Adrenal gland (tissue), 12 donors: ENCODE data around the gene HORMAD2. TPM values are rescaled to one million over a fixed set of nuclear protein-coding genes. Genes with fewer than 3 reads are reported as not detected.

Experiments
- DNase-seq, 7 donors: peaks; one replicate each; pipeline ENCODE4 v3.0.0-alpha.2; 2019 to 2020
- H3K27ac ChIP-seq, 5 donors: fragments of 200-600 bp; sonication (generic) in 4 of 5; 1 replicate in 3 of 5; 2 replicates in 2 of 5; pipeline versions ENCODE4 v1.5.1 to v1.8.0; 2016 to 2020; ENCODE audit warnings: mild to moderate bottlenecking in 1 of 5
- H3K27me3 ChIP-seq: fragments of 200-600 bp; 2 replicates; pipeline ENCODE4 v1.8.0; 2021
- H3K36me3 ChIP-seq, 2 donors: fragments of 200-600 bp; replicated peaks in 1 of 2; 1 replicate in 1 of 2; 2 replicates in 1 of 2; pipeline versions ENCODE4 v1.5.1 to v1.8.0; 2018 to 2022
- H3K4me1 ChIP-seq, 2 donors: fragments of 200-600 bp; replicated peaks in 1 of 2; 1 replicate in 1 of 2; 2 replicates in 1 of 2; pipeline versions ENCODE4 v1.5.1 to v1.8.0; 2018 to 2021
- H3K4me3 ChIP-seq, 4 donors: fragments of 200-600 bp; sonication (generic) in 3 of 4; one replicate each; pipeline ENCODE4 v1.5.1; 2016 to 2018
- H3K9me3 ChIP-seq, 3 donors: fragments of 200-600 bp; sonication (generic) in 1 of 3; replicated peaks in 1 of 3; 1 replicate in 2 of 3; 2 replicates in 1 of 3; pipeline versions ENCODE4 v1.5.1 to v1.8.0; 2016 to 2021
- POLR2A ChIP-seq, 2 donors: fragments of 450-650 bp; IDR thresholded peaks; one replicate each; pipeline ENCODE4 v1.6.1; 2017; ENCODE audit warnings: antibody characterized with exemption in 2 of 2, mild to moderate bottlenecking in 2 of 2, moderate library complexity in 1 of 2
- WGBS, 4 donors: extraction: QIAGEN DNeasy Blood & Tissue Kit in 2 of 4; methylation state at CpG; one replicate each; pipeline versions ENCODE4 v1.1.5 to v1.1.7; 2013 to 2017; 5-methylcytosine and 5-hydroxymethylcytosine counted together
- intact Hi-C, 2 donors: fragments of 100-400 bp; cut with DNase I; formaldehyde crosslinking; loops; one replicate each; pipeline versions ENCODE4 v1.14.1 to v1.15.0; 2022 to 2023
- polyA plus RNA-seq, 3 donors: library from polyadenylated mRNA; stranded (reverse); fragments of 200-250 nt in 2 of 3; fragments of 350-450 nt in 1 of 3; fragmentation: Illumina TruSeq in 1 of 3; extraction: RNeasy Lipid Tissue Mini Kit (QIAGEN cat#74804) in 1 of 3; gene quantifications; one replicate each; pipeline ENCODE4 v1.2.3, GENCODE V29; 2013 to 2014
- total RNA-seq, 9 donors: library from RNA; depleted of rRNA in 4 of 9; stranded (reverse); fragments of >200 nt in 4 of 9; fragments of 120-200 nt in 1 of 9; fragmentation: NEBNext Ultra II Directional in 1 of 9; extraction: Animal tissue kit (Norgen Biotek cat#: 25700) in 1 of 9; gene quantifications; one replicate each; pipeline versions ENCODE4 v1.1.0 to v1.2.4, GENCODE V29; 2013 to 2023
- TF ChIP-seq, protein P1 (sequence below), 6 experiments: fragments of 450-650 bp in 4 of 6; fragments of 200-600 bp in 2 of 6; sonication (generic) in 1 of 6; IDR thresholded peaks; 1 replicate in 5 of 6; 2 replicates in 1 of 6; pipeline versions ENCODE4 v1.5.1 to v1.8.0; 2016 to 2021; ENCODE audit warnings: antibody characterized with exemption in 6 of 6, mild to moderate bottlenecking in 2 of 6, moderate library complexity in 1 of 6
- donor health status: healthy with polysubstance abuse.
- donor health status: Bipolar disorder and iron deficiency.
- donor health status: DM: yes; HTN: yes; CAD: no.
- donor health status: DM: no; HTN: no; CAD: no.
- donor health status: DM: no; HTN: no; CAD: no.
- donor health status: DM: yes; HTN: yes; CAD: no.

Gene HORMAD2
- total and polyA plus RNA-seq, 12 donors, result not detected

DNA sequence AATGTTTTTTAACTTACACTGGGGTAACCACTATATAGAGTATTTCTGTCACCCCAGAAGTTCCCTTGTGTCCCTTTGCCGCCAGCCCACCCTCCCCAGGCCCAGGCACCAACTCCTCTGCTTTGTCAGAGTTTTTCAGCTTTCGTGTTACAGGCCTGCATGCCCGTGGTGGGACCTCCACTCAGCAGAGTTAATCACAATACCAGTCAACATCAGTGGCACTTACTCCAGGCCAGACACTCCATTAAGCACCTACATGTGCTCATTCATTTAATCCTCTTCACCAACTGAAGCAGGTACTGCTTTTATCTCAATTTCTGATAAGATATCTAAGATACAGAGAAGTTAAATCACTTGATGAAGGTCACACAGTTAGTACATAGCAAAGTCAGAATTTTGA lies 103.0 kb downstream of the HORMAD2 start:
- Histone ChIP-seq H3K4me3 (no peak overlapping the region), H3K4me1 (peaks cover 0 to 9% of the 10 kb centered on the region in 2 donors), H3K36me3 (no peaks in the 10 kb centered on the region), H3K9me3 (no peaks in the 10 kb centered on the region), H3K27ac (no peak overlapping the region), H3K27me3 (no peaks in the 10 kb centered on the region)
- no peak for DNase-seq
- intact Hi-C loops, result no loop called here
- TF ChIP-seq, protein P1, sequence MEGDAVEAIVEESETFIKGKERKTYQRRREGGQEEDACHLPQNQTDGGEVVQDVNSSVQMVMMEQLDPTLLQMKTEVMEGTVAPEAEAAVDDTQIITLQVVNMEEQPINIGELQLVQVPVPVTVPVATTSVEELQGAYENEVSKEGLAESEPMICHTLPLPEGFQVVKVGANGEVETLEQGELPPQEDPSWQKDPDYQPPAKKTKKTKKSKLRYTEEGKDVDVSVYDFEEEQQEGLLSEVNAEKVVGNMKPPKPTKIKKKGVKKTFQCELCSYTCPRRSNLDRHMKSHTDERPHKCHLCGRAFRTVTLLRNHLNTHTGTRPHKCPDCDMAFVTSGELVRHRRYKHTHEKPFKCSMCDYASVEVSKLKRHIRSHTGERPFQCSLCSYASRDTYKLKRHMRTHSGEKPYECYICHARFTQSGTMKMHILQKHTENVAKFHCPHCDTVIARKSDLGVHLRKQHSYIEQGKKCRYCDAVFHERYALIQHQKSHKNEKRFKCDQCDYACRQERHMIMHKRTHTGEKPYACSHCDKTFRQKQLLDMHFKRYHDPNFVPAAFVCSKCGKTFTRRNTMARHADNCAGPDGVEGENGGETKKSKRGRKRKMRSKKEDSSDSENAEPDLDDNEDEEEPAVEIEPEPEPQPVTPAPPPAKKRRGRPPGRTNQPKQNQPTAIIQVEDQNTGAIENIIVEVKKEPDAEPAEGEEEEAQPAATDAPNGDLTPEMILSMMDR (IDR thresholded peaks at IDR 0.05), result no peak
- no peak for TF ChIP-seq POLR2A (IDR thresholded peaks at IDR 0.05)
- 81 to 94% (median 85%) methylated on average over 3 of the region's 3 CpGs for WGBS, 4 donors

DNA sequence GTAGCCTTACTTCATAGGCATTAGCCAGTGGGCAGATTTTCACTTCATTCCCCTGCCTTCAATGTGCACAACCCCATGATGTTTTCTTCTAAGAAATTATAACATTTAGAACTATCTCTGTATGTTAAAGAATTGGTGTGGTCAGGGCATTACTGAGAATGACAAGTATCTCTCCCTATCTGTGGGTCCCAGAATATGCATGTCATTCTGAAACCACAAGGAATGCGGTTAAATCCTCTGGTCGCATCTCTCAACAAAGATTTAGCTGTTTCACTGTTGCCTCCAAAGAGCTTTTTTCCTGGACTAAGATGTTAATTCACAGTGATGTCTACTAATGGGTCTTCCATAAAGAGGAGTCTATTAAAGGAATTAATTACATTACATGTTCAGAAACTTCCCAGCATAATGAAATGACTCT lies 103.6 kb downstream of the HORMAD2 start:
- Histone ChIP-seq H3K4me3 (no peak overlapping the region), H3K9me3 (no peaks in the 10 kb centered on the region), H3K4me1 (peaks cover 0 to 9% of the 10 kb centered on the region in 2 donors), H3K27ac (no peak overlapping the region), H3K36me3 (no peaks in the 10 kb centered on the region), H3K27me3 (no peaks in the 10 kb centered on the region)
- intact Hi-C loops, result no loop called here
- TF ChIP-seq, protein P1 (IDR thresholded peaks at IDR 0.05), result no peak
- TF ChIP-seq POLR2A (IDR thresholded peaks at IDR 0.05), result no peak
- 78 to 100% (median 86%) methylated on average over 2 of the region's 2 CpGs for WGBS, 4 donors
- DNase-seq, result no peak

DNA sequence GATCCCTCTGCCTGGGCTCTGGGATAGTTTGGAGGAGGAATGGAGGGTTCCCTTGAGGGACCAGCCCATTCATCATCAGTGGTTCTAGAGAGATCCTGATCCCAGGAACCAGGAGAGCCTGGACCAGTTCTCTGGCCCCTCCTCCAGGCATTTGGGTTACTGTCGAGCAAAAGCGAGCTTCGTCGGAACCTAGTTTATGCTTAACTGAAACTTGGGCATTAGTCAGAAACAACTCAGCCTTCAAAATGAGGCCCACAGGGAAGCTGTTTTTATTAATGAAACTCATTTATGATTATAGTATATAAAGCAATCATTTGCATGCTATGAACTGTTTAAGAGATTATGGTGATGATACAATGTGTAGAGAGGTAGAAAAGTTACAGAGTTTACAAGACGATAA lies 104.9 kb downstream of the HORMAD2 start:
- Histone ChIP-seq H3K27me3 (no peaks in the 10 kb centered on the region), H3K9me3 (no peaks in the 10 kb centered on the region), H3K27ac (no peak overlapping the region), H3K4me3 (no peak overlapping the region), H3K4me1 (peaks cover 0 to 9% of the 10 kb centered on the region in 2 donors), H3K36me3 (no peaks in the 10 kb centered on the region)
- no peak for DNase-seq
- TF ChIP-seq POLR2A (IDR thresholded peaks at IDR 0.05), result no peak
- TF ChIP-seq, protein P1 (IDR thresholded peaks at IDR 0.05), result no peak
- intact Hi-C loops, result no loop called here
- WGBS, 4 donors, result 93 to 97% (median 95%) methylated on average over 4 to 5 of the region's 5 CpGs

DNA sequence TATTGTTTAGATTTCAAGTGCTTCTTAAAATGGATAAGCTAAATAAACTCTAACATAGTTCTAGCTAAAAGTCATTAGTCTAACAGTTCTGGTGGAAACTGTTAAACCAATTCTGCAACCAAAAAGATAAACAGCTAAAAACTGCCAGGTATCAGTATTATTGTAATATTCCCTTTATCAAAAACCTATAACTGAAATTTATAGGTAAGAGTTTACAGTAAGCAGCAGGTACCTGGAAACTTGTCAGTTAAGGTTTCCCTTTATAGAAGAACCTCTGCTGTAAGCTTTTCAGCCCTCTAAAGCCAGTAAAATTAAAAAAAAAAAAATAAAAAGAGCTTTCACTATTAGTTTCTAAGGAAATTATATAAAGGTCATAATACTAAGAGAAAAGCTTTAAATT lies 105.3 kb downstream of the HORMAD2 start:
- DNase-seq, result no peak
- intact Hi-C loops, result no loop called here
- H3K4me3 ChIP-seq, result no peak overlapping the region
- peaks cover 0 to 9% of the 10 kb centered on the region in 2 donors for H3K4me1 ChIP-seq
- H3K27ac ChIP-seq, result no peak overlapping the region
- TF ChIP-seq POLR2A (IDR thresholded peaks at IDR 0.05), result no peak
- TF ChIP-seq, protein P1 (IDR thresholded peaks at IDR 0.05), result no peak
- no peaks in the 10 kb centered on the region for H3K36me3 ChIP-seq
- no peaks in the 10 kb centered on the region for H3K9me3 ChIP-seq
- H3K27me3 ChIP-seq, result no peaks in the 10 kb centered on the region
